GM12878 (cell line): ENCODE data around the gene B3GNT3. TPM values are rescaled to one million over a fixed set of nuclear protein-coding genes. Genes with fewer than 3 reads are reported as not detected.

Experiments
- ELK1 ChIP-seq: IDR thresholded peaks from 2 replicates; pipeline ENCODE4 v1.6.1; 2012; ENCODE audit warnings: low read depth, low read length, improper control_type of control experiment
- FOXM1 ChIP-seq: IDR thresholded peaks from 2 replicates; pipeline ENCODE4 v1.6.1; 2012; ENCODE audit warnings: low read depth, mild to moderate bottlenecking, inconsistent platforms, low read length, moderate library complexity
- IKZF1 ChIP-seq: fragments of 450-650 bp; conservative IDR thresholded peaks from 2 replicates; pipeline ENCODE4 v1.6.1; 2017; ENCODE audit warnings: antibody characterized with exemption, mild to moderate bottlenecking
- KAT2A ChIP-seq: conservative IDR thresholded peaks from 2 replicates; pipeline ENCODE4 v1.6.1; 2011; ENCODE audit warnings: low read depth, low read length; ENCODE audit not compliant: control insufficient read depth
- KLF5 ChIP-seq: fragments of 450-650 bp; IDR thresholded peaks from 2 replicates; pipeline ENCODE4 v1.6.1; 2014; ENCODE audit warnings: mild to moderate bottlenecking; ENCODE audit not compliant: partially characterized antibody
- MAX ChIP-seq: IDR thresholded peaks from 2 replicates; pipeline ENCODE4 v1.6.1; 2012; ENCODE audit warnings: low read depth, low read length, improper control_type of control experiment
- MEF2B ChIP-seq: fragments of 450-650 bp; IDR thresholded peaks from 2 replicates; pipeline ENCODE4 v1.6.1; 2018; ENCODE audit warnings: mild to moderate bottlenecking, moderate library complexity; ENCODE audit not compliant: partially characterized antibody, poor library complexity, severe bottlenecking
- MTA2 ChIP-seq: fragments of 450-650 bp; IDR thresholded peaks from 2 replicates; pipeline ENCODE4 v1.6.1; 2016; ENCODE audit warnings: low read depth, mild to moderate bottlenecking, moderate library complexity
- NBN ChIP-seq: fragments of 450-650 bp; IDR thresholded peaks from 2 replicates; pipeline ENCODE4 v1.6.1; 2016
- NR2F1 ChIP-seq: fragments of 450-650 bp; conservative IDR thresholded peaks from 2 replicates; pipeline ENCODE4 v1.6.1; 2017; ENCODE audit warnings: mild to moderate bottlenecking
- PBX3 ChIP-seq: IDR thresholded peaks from 2 replicates; pipeline ENCODE4 v1.6.1; 2011; ENCODE audit warnings: mild to moderate bottlenecking, low read depth, low read length, moderate library complexity; ENCODE audit not compliant: insufficient replicate concordance
- PKNOX1 ChIP-seq: fragments of 450-650 bp; IDR thresholded peaks from 2 replicates; pipeline ENCODE4 v1.6.1; 2016; ENCODE audit warnings: mild to moderate bottlenecking
- POLR2A ChIP-seq: IDR thresholded peaks from 2 replicates; pipeline ENCODE4 v1.6.1; 2011; ENCODE audit warnings: low read depth, mild to moderate bottlenecking, low read length
- SMARCA5 ChIP-seq: fragments of 450-650 bp; IDR thresholded peaks from 2 replicates; pipeline ENCODE4 v1.6.1; 2017; ENCODE audit warnings: mild to moderate bottlenecking
- SREBF1 ChIP-seq: IDR thresholded peaks from 2 replicates; pipeline ENCODE4 v1.6.1; 2012; ENCODE audit warnings: mild to moderate bottlenecking, low read length
- SUZ12 ChIP-seq: fragments of 200-600 bp; sonication (generic); IDR thresholded peaks from one replicate; pipeline ENCODE4 v1.6.1; 2018; ENCODE audit warnings: antibody characterized with exemption, mild to moderate bottlenecking; ENCODE audit not compliant: unreplicated experiment
- USF2 ChIP-seq: IDR thresholded peaks from 2 replicates; pipeline ENCODE4 v1.6.1; 2011; ENCODE audit warnings: low read depth, low read length, improper control_type of control experiment, borderline replicate concordance
- YBX1 ChIP-seq: fragments of 450-650 bp; IDR thresholded peaks from 2 replicates; pipeline ENCODE4 v1.6.1; 2016; ENCODE audit warnings: antibody characterized with exemption
- ZBTB33 ChIP-seq: fragments of 450-650 bp; IDR thresholded peaks from 2 replicates; pipeline ENCODE4 v1.6.1; 2017; ENCODE audit warnings: mild to moderate bottlenecking
- ZBTB4 ChIP-seq: fragments of 450-650 bp; formaldehyde crosslinking; IDR thresholded peaks from 2 replicates; pipeline ENCODE4 v1.4.0; 2022; ENCODE audit warnings: mild to moderate bottlenecking, moderate library complexity
- polyA plus RNA-seq, 11 experiments: library from polyadenylated mRNA; depleted of rRNA in 4 of 11; unstranded in 6 of 11; stranded (reverse) in 5 of 11; fragments of >200 nt; fragmentation: Nextera tagmentation in 4 of 11; fragmentation: Illumina TruSeq in 1 of 11; extraction: Ambion mirVana in 4 of 11; extraction: Trizol in 1 of 11; gene quantifications; 1 replicate in 1 of 11; 2 replicates in 10 of 11; pipeline versions ENCODE4 v1.2.1 to v1.2.3, GENCODE V29; 2011 to 2016; ENCODE audit warnings: inconsistent platforms in 2 of 11, missing spikeins in 2 of 11, low read depth in 1 of 11
- total RNA-seq, 4 experiments: library from RNA; depleted of rRNA in 3 of 4; stranded (reverse); fragments of >200 nt in 3 of 4; fragmentation: Illumina TruSeq in 1 of 4; extraction: Trizol in 1 of 4; gene quantifications; 2 replicates each; pipeline versions ENCODE4 v1.2.1 to v1.2.3, GENCODE V29; 2013 to 2021

Gene B3GNT3
- total and polyA plus RNA-seq, 10 of the 15 experiments (the other 5 are each of a cell fraction or from before 2014, with no cell fraction given) = not detected

GRCh38 chr19:17847538-17848366 lies 52.8 kb downstream of the B3GNT3 start, which contains the start of gene JAK3 (continued):
- TF ChIP-seq SREBF1 = no peak
- peak; percentile 78 for TF ChIP-seq PKNOX1
- peak; percentile 89 for TF ChIP-seq MEF2B
- TF ChIP-seq NBN = peak; percentile 84
- TF ChIP-seq PBX3 = peak; percentile 51
- no peak for TF ChIP-seq SUZ12
- TF ChIP-seq NR2F1 = 0 out of 2 replicates have a peak, but pooled peaks have one; percentile 35
- TF ChIP-seq ZBTB4 (CRISPR knock-in tag) = no peak
- TF ChIP-seq KLF5 = no peak
- no peak for TF ChIP-seq KAT2A
- TF ChIP-seq SMARCA5 = peak; percentile 89
- no peak; the same call in 1 of the 2 replicates for TF ChIP-seq USF2
- TF ChIP-seq MTA2 = peak; percentile 53; the same call in 1 of the 2 replicates
- no peak for TF ChIP-seq FOXM1
- TF ChIP-seq POLR2A = peak; percentile 93
- peak; percentile 59; the same call in 1 of the 2 replicates for TF ChIP-seq ELK1
- TF ChIP-seq YBX1 = no peak
- no peak for TF ChIP-seq ZBTB33
- TF ChIP-seq MAX = no peak
- peak; percentile 79 for TF ChIP-seq IKZF1
